Stimulated activated CD8-positive, alpha-beta memory T cell treated with anti-CD3 and anti-CD28 coated beads, Interleukin-7, amount 100 ng/mL, for 1 hour (primary cell): ENCODE measurements around the gene ABCC10.
"Not testable (repeated sequence)": the region's sequence is repeated elsewhere in the genome, so short reads cannot be mapped to it uniquely, and the experiment has no call there.

Experiments
- DNase-seq, 2 donors: peaks; one replicate each; pipeline ENCODE4 v3.0.0-alpha.2; 2020; ENCODE audit warnings: low read depth in 2 of 2

ABCC10 gene

DNA sequence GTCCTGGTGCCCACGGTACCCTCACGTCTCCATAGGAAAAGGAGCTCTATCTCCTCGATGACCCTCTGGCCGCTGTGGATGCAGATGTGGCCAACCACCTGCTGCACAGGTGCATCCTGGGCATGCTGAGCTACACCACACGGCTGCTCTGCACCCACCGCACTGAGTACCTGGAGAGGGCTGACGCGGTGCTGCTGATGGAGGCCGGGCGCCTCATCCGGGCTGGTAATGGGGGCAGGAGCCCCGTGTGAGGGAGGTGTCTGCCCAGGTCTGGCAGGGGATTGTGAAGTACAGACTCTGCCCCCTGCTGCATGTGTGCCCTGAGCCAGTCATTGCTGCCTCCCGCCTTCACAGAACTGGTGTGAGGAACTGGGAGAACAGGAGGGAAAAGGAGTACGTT lies 15.6 kb downstream of the ABCC10 start:
- no peak for DNase-seq

DNA sequence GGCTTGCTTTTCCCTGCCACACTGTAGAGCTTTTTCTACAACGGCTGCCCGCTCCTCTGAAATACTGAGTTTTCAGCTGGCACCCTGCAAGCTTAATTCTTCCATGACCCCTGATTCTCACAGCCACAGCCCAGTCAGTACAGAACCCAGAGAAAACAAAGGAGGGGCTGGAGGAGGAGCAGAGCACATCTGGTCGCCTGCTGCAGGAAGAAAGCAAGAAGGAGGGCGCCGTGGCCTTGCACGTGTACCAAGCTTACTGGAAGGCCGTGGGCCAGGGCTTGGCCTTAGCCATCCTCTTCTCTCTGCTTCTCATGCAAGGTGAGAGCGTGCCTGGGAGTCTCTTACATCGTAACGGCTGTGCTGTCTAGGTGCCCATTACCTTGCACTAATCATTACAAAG lies 16.7 kb downstream of the ABCC10 start:
- DNase-seq: no peak

DNA sequence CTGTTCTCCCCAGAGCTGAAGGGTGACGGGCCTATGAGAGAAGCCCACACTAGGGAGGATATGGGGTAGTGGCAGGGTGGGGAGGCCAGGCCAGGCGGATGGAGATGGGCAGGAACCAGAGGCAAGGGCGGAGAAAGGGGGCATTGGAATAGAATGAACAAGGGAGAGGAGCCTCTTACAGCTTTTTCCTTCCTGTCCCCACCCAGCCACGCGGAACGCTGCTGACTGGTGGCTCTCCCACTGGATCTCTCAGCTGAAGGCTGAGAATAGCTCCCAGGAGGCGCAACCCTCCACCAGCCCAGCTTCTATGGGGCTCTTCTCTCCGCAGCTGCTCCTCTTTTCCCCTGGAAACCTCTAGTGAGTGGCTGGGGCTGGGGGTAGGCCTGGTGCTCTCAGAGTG lies 17.2 kb downstream of the ABCC10 start:
- DNase-seq: no peak

DNA sequence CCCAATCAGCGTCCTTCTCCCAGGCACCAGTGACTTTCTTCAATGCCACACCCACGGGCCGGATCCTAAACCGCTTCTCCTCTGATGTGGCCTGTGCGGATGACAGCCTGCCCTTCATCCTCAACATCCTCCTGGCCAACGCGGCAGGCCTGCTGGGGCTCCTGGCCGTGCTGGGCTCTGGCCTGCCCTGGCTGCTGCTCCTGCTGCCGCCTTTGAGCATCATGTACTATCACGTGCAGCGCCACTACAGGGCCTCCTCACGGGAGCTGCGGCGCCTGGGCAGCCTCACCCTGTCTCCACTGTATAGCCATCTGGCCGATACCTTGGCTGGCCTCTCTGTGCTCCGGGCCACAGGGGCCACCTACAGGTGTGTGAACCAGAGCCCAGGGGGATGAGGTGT lies 18.2 kb downstream of the ABCC10 start:
- no peak for DNase-seq

DNA sequence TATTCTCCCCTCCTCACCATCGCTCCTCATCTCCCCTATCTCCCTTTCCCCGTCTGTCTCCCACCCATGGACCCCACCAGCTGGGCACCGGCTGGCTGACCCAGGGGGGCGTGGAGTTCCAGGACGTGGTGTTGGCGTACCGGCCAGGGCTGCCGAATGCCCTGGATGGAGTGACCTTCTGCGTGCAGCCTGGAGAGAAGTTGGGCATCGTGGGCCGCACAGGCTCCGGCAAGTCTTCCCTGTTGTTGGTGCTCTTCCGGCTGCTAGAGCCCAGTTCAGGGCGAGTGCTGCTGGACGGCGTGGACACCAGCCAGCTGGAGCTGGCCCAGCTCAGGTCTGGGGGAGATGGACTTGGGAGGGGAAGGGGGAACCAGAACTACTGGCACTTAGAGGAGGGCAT lies 20.3 kb downstream of the ABCC10 start:
- DNase-seq: no peak

DNA sequence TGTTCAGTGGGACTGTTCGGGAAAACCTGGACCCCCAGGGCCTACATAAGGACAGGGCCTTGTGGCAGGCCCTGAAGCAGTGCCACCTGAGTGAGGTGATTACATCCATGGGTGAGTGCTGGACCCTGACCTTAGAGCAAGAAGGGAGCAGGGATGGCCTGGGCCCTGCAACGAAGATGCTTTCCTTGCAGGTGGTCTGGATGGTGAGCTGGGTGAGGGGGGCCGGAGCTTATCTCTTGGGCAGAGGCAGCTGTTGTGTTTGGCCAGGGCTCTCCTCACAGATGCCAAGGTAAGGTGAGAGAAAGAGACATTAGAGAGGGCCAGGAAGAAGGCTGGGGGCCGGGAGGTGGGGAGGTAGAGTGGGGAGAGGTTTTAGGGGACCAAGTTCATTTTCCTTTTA lies 21.6 kb downstream of the ABCC10 start:
- no peak for DNase-seq

DNA sequence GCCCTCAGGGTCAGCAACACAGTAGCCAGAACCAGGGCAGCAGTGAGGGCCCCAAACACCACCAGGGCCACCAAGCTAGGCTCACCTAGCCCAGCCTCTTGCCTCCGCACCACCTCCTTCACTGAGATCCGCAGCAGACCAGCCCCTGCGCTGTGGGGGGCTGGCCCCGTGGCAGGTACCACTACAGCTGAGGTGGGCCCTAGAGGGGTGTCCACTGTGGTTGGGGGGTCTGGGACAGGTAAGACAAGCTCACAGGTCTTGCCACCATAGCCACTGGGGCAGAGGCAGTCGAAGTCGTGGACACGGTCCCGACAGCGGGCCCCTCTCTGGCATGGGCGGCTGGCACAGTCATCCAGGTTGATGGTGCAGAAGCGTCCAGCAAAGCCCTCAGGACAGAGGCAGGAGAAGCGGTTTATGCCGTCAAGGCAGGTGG lies 23.4 kb downstream of the ABCC10 start:
- DNase-seq: no peak

DNA sequence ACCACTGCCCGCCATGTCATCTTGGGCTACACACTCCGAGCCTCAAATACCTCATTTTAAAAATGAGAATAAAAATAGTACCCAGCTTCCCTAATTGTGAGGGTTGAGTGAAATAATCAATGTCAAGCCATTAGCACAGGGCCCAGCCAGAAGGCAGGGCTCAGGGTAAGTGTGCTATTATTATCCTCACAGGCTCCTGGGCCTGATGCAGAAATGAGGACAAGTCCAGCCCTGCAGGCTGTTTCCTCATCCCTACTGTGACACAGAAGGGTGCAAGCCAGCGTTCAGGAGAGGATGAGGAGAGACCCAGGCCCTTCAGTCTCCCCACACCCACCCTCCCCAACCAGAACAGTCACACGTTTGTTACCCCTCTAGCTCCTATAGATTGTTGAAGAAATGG lies 24.0 kb downstream of the ABCC10 start:
- DNase-seq: no peak

DNA sequence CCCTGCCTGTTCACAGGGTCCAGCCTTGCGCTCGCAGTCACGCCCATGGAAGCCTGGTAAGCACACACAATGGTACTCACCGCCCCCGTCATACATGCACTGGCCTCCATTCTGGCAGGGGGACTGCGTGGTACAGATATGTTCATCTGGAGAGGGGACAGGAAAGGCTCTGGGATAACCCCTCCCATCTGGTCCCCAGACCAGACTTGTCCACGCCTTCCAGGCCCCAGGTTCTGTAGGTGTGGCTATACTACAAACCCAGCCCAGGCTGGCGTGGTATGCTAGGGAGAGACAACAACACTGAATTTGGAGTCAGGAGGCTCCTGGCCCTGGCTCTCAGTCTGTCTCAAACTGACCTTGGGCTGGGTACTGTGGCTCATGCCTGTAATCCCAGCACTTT lies 24.6 kb downstream of the ABCC10 start:
- no peak for DNase-seq

DNA sequence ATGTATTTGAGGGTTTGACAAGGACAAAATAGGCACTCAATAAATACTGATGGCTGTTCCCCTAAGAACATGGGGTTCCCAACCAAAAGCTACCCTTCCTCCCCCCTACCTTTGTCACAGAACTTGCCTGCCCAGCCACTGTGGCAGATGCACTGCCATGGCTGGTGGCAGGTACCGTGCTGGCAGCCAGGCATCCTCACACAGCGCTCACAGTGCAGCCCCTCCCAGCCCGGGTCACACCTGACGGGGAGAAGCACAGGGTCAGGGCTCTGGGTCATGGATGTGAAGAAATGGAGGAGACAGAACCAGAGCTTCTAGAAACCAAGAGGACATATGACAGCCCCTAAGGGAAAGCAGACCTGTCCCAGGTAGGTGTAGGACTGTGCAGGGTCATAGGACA lies 25.6 kb downstream of the ABCC10 start:
- no peak for DNase-seq

DNA sequence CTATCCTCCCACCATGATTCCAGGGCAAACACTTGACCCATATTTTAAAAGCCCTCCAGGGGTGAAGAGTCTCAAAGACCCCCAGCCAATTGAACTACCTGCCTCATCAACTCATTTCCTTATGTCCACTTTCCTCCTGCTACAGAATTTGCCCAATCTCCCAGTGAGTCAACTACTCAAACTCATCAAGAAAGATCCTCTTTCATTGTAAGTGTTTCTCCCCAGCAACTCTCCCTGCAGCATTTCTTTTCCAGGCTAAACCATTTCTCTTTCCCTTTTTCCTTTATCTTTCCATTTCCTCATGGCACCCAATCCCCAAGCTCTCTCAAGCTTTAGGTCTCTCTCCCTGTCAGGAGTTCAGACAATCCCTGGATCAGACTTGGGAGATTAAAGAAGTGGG lies 26.5 kb downstream of the ABCC10 start:
- DNase-seq: no peak

DNA sequence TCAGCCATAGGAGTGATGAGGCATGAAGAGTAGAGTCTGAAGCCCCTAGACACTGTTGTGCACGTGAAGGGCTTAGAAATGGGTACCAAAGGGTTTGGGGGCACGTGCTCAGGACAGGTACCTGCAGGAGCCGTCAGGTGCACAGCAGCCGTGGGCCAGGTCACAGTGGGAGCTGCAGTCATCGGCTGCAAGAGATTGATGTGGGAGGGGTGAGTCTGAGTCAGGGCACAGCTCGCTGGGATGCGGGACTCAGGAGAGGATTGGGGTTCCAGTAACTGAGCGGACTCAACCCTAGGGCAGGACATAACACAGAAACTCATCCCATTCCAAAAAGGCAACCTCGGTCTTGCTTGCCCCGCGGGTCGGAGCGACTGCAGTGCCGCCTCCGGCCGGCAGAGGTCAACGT lies 27.0 kb downstream of the ABCC10 start:
- DNase-seq: peak; percentile 36 to 57

DNA sequence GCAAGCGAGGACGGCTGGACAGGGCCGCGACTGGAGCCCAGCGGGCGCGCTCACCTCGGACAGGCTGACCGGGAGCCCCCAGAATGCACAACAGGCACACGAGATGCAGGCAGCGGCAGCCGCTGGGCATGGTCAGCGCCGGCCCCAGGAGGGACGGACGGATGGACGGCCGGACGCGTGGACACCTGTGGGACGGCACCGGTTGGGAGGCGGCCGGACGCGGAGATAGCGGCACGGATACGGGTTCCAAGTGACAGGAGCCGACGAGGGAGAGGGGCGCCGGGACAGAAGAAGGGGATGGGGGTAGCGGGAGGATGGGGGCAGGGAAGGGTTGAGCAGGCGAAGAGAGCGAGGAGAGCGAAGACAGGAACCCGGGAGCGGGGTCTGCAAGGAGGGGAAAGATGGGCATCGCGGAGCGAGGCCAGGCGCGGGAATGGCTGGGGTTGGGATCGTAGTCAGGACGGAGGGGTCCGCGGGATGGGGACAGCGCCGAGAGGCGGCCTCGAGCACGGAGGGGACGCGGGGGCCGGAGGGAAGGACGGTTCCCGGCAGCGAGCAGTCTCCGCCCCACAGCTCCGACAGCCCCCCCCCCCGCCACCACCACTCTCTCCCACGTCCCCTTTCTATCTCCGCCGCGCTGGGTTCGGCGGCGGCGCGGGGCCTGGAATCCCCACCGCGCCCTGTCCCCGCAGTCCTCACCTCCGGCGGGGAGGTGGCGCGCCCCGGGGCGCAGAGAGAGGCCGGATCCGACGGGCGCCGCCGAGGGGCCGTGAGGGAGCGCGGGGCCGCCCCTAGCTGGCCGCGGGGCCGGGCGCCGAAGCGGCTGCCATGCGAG lies 27.6 kb downstream of the ABCC10 start:
- no peak for DNase-seq

DNA sequence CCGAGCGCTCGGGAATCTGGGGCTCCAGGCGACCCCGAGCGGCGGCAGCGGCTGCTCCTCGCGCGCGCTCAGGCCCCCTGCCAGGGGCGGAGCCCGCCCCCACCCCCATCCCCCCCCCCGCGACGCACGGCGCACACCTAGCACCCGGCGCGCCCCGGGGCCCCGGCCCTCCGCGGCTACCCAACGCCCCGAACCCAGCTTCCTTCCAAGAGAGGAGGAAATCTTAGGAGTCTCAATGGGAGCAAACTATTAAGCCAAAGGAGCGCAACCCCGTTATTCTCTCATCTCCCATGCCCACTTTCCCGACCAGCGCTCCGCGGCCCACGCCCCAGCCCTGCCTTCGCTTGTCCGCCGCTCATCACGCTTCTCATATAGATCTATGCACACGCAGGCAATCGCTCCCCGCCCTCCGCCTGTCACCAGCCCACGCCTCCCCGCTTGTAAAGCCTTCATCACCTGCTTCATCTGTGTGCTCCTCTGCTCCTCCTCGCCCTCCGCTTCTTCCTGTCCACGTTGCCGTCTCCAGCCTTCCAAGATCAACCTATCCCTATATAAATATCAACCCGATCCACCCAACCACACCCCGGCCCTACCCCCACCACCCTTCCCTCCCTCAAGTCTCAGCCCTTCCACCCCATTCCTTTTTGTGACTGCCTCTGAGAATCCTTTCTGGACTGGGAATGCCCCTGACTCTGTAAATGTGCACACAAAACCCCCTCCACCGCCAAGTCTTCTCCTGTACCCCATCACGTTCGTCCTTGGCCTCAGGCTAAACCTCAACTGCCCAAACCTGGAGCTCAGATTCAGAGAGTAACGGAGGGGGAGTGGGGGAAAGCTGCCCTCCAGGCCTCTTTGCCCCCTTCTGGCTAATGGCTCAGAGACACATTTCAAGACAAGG lies 28.4 kb downstream of the ABCC10 start, which contains the start of gene DLK2:
Gene DLK2, minus strand, starts transcription at position 18 of the 898 bp plus-strand sequence. CDS start 723 bp downstream, outside the sequence.
- DNase-seq: peak in 1 of 2 donors; percentile 14

DNA sequence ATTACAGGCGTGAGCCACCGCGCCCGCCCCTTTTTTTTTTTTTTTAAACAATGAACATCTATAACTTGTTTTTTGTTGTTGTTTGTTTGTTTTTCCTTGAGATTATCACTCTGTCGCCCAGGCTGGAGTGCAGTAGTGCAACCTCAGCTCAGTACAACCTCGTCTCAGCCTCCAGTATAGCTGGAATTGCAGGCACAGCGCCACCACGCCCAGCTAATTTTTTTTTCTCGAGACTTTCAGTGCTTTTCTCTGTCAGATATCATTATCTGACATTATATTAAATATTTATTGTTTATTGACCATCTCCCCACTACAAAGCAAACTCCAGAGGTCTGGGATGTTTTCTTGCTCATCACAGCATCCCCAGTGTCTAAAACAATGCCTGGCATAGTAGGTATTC lies 30.3 kb downstream of the ABCC10 start:
- no peak for DNase-seq

DNA sequence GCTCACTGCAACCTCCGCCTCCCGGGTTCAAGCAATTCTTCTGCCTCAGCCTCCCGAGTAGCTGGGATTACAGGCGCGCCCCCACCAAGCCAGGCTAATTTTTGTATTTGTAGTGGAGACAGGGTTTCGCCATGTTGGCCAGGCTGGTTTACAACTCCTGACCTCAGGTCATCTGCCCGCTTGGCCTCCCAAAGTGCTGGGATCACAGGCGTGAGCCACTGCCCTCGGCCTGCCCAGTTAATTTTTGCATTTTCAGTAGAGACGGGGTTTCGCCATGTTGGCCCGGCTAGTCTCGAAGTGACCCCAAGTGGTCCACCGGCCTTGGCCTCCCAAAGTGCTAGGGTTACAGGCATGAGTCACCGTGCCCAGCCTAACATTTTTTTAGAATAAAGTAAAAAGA lies 30.8 kb downstream of the ABCC10 start:
- not testable (repeated sequence) for DNase-seq

DNA sequence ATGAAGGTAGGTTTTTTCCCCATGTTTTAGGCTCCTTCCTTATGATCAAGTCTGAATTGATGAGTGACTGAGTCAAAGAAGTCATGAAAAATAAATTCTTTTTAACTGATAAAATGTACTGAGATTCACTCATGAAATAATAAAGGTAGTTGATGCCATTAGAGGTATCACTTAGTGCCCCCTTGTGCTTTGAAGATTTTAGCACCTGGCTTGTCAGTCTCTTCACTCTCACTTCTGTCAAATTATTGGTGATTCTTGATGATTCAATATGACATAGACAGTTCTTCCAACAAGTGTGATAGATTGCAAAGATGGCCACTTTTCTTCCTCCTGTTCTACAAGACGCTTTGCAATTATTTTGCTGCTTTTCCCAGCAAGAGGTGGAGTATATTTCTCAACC lies 32.2 kb downstream of the ABCC10 start:
- no peak for DNase-seq

DNA sequence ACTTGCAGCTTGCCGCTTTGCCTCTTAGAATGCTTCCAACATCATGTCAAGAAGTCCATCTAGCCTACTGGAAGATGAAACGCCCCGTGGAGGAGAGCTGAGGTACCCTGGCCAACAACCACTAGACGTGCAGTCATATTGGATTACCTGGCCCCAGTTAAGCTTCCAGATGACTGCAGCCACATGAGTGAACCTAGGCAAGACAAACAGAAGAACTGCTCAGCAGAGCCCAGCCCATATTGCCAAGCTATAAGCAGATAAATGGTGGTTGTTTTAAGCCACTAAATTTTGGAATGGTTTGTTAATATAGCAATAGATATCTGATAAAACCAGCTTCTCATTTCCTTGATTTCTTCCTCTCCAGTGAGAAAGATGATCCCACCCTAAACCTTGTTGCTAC lies 32.7 kb downstream of the ABCC10 start:
- DNase-seq: no peak

DNA sequence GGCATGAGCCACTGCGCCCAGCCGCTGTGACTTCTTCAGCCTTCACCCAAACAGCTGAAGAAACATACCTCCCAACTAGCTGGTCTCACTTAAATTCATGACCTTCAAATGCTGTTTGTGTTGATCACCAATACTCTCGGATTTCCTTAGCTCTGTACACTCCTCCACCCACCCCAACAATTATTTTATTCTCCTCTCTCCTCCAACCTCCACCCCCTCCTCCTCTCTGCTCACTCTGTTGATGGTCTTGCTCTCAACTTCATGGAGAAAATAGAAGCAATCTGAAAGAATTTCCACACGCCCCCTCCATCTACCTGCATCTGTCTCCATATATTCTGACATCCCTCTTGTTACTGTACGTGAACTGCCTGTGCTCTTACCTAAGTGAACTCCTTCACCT lies 34.6 kb downstream of the ABCC10 start:
- DNase-seq: no peak

DNA sequence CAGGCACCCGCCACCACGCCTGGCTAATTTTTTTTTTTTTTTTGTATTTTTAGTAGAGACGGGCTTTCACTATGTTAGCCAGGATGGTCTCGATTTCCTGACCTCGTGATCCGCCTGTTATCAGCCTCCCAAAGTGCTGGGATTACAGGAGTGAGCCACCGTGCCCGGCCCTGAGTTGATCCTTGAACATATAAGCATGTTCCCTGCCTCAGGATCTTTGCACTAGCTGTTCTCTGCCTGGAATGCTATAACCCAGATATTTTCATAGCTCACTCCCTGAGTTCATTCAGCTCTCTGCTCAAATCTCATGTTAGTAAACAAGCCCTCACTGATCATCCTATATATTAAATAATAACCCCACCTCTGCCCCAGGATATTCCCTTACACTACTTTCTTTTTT lies 37.0 kb downstream of the ABCC10 start:
- no peak for DNase-seq

DNA sequence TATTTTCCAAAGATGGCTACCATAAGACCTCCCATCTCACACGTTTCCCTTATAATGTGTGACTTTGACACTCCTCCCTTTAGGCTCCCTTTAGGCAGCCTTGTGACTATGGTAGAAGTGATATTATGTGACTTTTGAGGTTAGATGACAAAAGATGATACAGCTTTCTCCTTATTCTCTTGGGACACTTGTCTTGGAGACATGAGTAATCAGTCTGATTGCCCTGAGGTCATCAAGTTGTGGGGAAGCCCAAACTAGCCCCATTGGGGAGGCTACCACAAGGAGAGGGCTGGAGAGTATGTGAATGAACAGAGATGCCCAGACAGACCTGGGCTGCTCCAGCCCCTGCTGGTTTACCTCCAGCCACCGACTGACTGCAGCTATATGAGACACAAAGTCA lies 38.6 kb downstream of the ABCC10 start:
- DNase-seq: no peak

DNA sequence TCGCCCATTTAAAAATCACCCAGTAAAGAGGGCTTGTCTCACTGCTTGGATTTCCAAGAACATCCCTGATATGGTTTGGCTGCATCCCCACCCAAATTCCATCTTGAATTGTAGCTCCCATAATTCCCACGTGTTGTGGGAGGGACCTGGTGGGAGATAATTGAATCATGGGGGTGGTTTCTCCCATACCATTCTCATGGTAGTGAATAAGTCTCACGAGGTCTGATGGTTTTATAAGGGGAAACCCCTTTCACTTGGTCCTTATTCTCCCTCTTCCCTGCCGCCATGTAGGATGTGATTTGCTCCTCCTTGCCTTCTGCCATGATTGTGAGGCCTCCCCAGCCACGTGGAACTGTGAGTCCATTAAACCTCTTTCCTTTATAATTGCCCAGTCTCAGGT lies 39.9 kb downstream of the ABCC10 start:
- not testable (repeated sequence) for DNase-seq

DNA sequence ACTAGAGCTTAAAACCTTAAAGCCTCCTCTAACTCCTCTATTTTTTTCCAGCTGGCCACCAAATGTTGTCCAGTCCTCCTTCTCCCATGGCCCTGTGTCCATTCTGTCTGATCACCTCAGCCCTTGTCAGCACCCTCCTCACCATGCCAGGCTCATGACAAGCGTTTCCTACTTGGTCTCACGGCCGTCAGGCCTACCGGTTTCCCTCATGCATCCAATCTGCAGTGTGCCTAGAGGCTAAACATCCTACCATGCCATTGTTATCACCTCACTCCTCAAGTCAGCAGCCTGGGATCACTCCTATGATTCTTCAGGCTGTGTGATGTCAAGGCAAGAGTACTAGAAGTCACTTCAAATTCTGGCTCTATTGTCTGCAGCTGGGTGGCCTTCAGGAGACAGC lies 40.4 kb downstream of the ABCC10 start:
- DNase-seq: no peak
